Breast epithelium (tissue), 3 donors: ENCODE measurements around the gene TSR1.

Experiments used
- CTCF ChIP-seq, 3 donors: fragments of 450-650 bp; IDR thresholded peaks; one replicate each; pipeline ENCODE4 v1.5.1; 2016 to 2017; ENCODE audit warnings: antibody characterized with exemption in 3 of 3, mild to moderate bottlenecking in 3 of 3, moderate library complexity in 3 of 3
- POLR2A ChIP-seq: fragments of 450-650 bp; IDR thresholded peaks from one replicate; pipeline ENCODE4 v1.6.1; 2016; ENCODE audit warnings: antibody characterized with exemption, mild to moderate bottlenecking, moderate library complexity
- POLR2AphosphoS5 ChIP-seq, 3 donors: sonication (generic); formaldehyde crosslinking; IDR thresholded peaks; one replicate each; pipeline ENCODE4 v1.6.1; 2017; ENCODE audit warnings: antibody characterized with exemption in 3 of 3

- no peak for TF ChIP-seq CTCF (IDR thresholded peaks at IDR 0.05)
- TF ChIP-seq POLR2A: no peak
- TF ChIP-seq POLR2AphosphoS5 (IDR thresholded peaks at IDR 0.05): no peak
Observed at GRCh38 chr17:2354311-2354710, 18.1 kb upstream of the TSR1 start.
